ENCODE results near the gene PHYHIPL.

Gene PHYHIPL

GRCh38 chr10:59176241-59177030 is at the start of gene PHYHIPL:
Gene PHYHIPL, plus strand, starts transcription at chr10:59176643. Its CDS starts 211 bp downstream, at chr10:59176854.
- DNase-seq = peak; percentile 3

DNA sequence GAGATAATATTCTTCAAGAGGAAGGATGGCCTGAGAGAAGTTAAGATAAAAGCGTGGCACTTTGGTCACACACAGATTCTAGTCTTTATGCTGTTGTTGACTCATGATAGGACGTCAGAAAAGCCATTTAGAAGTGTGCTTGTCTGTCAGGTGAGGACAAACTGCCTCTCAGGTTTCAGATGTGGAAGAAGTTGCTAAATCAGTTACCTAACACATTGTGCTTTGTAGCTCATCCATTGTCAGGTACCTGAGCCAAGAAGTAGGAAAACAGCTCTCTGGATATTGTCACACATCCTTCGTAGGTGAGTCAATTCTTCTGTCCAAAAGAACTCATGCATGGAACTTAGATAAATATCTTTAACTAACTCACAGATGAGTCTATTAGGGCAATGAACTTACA is 49.5 kb upstream of the PHYHIPL start:
- DNase-seq = no peak

- DNase-seq = no peak
These were observed 48.5 kb upstream of the PHYHIPL start for GRCh38 chr10:59127991-59128390.

DNA sequence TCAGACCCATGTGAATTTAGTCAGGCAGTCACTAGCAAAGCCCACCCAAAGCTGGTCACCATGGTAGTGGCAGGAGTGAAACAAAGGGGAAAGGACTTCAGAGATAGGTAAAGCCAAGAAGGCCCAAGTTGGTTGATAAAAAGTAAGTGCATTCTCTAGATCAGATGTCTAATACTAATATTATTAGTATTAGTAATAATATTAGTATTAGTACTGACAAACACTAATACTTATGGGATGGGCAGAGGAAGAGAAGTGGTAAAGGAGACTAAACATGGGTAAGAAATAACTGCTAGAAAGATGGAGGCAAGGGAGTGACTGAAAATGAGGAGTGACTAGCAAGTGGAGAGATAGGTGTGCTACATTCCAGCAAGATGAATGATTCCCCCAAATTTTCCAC is 46.6 kb upstream of the PHYHIPL start:
- DNase-seq = no peak

- no peak for DNase-seq
These were observed 44.8 kb upstream of the PHYHIPL start for GRCh38 chr10:59131666-59132065.

DNA sequence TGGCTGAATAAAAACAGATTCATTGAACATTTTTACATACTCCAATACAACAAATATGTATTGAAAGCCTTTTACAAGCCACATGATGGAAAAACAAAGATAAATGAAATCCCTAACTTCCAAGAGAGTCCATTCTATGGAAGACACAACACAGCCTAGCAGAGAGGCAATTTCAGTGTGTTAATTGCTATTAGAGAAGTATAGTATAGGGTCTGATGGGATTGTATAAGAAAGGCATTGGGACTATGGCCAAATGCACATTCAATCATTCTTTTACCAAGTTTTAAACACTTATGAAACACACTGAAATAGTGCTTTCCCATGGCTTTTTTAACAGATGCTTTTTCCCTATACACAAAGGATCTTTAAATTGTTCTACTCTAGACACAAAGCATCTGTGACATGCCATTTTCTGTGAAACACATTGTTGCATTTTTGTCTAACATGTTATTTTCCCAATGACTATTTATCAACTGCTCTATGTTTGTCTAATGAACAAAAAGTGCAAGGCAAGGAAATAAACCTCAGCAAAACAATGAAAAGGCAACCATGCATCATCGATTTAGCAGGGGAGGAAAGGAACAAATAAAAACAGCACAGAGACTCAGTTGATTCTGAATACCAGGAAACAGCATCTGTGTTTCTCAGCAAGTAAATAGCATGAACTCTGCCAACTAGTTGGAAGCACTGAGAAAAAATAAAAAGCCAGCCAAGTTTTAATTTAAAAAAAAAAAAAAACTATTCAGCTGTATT is 42.4 kb upstream of the PHYHIPL start:
- DNase-seq = no peak

GRCh38 chr10:59134785-59135184 is 41.7 kb upstream of the PHYHIPL start:
- no peak for DNase-seq

- no peak for DNase-seq
These were observed 41.2 kb upstream of the PHYHIPL start for GRCh38 chr10:59135275-59135674.

- no peak for DNase-seq
These were observed 38.4 kb upstream of the PHYHIPL start for GRCh38 chr10:59138052-59138451.

GRCh38 chr10:59143544-59143943 is 32.9 kb upstream of the PHYHIPL start:
- no peak for DNase-seq

GRCh38 chr10:59148701-59149100 is 27.7 kb upstream of the PHYHIPL start:
- no peak for DNase-seq

- no peak for DNase-seq
These were observed 20.9 kb upstream of the PHYHIPL start for GRCh38 chr10:59155556-59155955.

GRCh38 chr10:59167512-59167911 is 8.9 kb upstream of the PHYHIPL start:
- DNase-seq = no peak

- DNase-seq = no peak
These were observed 3.9 kb upstream of the PHYHIPL start for GRCh38 chr10:59172567-59172966.

GRCh38 chr10:59173414-59173813 is 3.0 kb upstream of the PHYHIPL start:
- DNase-seq = no peak

DNA sequence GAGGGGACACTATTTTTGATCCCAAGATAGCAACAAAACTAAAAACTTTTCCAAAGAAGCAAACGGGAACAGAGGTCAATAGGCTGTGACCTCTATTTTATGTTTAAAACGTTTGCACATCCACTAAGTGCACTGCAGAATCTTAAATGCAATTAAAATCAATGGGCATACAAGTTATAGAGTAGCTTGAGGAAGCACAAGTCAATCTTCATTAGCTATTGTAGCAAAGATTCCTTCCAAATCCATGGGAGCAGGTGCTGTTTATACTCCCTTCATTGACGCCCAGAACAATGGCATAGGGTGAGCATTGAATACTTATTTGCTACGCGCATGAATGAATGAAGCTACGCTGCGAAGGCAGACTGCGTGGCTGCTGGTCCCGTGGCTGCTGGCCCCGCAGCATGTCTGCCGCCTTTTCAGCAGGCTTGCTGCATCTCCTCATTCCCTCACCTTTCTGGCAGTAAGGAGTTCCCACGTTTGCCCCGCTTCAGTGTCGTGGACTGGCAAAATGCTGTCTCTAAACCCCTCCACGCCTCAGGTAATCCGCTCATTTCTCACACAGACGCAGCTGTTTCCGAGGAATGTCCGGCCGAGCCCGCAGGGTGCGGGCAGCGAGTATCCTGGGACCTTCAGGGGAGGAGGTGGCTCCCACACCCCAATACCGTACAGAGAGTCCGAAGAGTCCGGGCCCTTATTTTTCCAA is 754 bp upstream of the PHYHIPL start:
- DNase-seq = no peak

DNA sequence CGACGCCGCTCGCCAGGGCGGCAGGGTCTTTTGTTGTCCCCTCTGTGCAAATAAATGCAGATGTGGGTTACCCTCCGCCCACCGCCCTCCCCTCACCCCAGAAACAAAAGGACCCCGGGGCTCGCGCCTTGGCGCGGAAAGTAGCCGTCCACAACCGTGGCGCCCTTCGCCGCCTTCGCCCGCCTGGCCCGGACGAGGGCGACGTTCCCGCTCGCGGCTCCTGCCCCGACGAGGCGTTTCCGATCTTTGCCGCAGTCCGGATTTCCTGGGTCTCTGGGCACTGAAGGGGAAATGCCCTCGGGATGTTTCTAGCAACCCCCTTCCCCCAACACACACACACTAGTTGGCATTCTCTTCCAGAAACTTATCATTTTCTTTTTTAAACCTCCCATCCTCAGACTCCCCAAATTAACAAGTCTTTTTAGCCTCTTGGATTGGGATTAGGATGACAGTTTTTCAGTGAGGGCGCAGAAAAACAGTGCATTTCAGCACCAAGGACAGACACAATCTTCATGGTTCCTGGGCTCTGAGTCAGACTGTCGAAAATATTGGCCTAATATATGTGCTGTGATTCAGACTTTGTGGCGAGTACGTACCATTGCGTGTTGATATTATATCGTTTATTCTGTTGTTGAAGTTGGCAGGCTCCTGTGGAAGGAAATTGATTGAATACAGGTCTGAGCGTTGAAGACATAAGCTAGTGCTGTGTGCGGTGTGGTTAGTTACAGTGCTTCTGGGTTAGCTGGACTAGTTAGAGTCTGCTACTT is 771 bp downstream of the PHYHIPL start:
- DNase-seq = no peak

- no peak for DNase-seq
These were observed 1.4 kb downstream of the PHYHIPL start for GRCh38 chr10:59177836-59178235.

- no peak for DNase-seq
These were observed 2.6 kb downstream of the PHYHIPL start for GRCh38 chr10:59179068-59179467.

DNA sequence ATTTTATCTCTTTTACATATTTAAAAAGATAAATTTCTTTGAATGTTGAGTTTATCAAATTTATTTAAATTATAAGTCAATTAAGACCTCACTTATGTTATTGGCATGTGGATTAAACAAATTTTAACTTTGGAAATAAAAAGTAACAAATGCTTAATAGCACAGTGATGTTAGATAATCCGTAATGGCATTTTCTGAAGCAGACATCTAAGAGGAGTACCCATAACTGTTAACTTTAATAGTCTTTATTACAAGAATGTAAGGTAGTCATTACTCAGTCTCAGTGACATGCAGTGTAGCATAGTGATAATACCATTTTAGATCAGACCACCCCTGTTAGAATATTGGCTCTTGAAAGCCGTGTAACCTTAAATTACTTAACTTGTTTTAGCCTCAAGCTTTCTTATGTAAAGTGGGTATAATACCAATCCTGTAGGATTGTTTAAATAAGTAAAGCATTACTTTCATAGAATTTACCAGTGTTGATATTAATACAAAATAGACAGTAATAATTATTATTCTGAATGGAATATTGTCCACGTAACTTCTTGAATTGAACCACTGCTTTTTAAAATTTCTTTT is 4.3 kb downstream of the PHYHIPL start:
- no peak for DNase-seq

- peak; percentile 15 for DNase-seq
These were observed 5.2 kb downstream of the PHYHIPL start for GRCh38 chr10:59181668-59182067.

DNA sequence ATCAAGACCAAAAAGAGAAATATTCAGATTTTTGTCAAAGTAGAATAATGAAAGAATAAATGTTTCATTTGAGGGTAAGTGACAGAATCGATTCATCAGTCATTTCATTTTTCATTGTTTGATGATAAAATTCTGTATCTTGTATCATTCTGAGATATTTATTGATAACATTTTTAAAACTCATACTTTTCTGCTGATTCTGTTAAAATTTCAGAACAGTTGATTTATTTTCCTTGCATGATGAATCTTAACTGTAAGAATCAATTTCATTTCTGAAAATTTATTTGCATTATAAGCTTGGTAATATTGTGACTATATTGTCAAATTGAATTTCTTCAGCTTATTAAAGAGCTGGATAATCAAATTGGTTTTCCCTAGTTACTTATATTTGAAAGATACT is 13.9 kb downstream of the PHYHIPL start:
- DNase-seq = no peak

Measured in DMS 273 treated with DMSO at 0.1 percent for 48 hours (cell line).